ENCODE measurements around the gene UPF1.

The UPF1 gene

GRCh38 chr19:18828786-18829185, 3.0 kb upstream of the UPF1 start:
- TF ChIP-seq CTCF (IDR thresholded peaks at IDR 0.05; ENCODE audit: control insufficient read depth, insufficient read depth, low read depth, low read length, missing control alignments) = no peak
- DNase-seq (ENCODE audit: low read depth) = no peak
- H3K4me3 ChIP-seq (ENCODE audit: control insufficient read depth, low read depth, low read length) = no peak overlapping the region

- DNase-seq (ENCODE audit: low read depth) = no peak
- H3K4me3 ChIP-seq (ENCODE audit: control insufficient read depth, low read depth, low read length) = no peak overlapping the region
- TF ChIP-seq CTCF (IDR thresholded peaks at IDR 0.05; ENCODE audit: control insufficient read depth, insufficient read depth, low read depth, low read length, missing control alignments) = no peak
Measured at GRCh38 chr19:18830488-18830887, 1.3 kb upstream of the UPF1 start.

GRCh38 chr19:18832306-18833140, 764 bp downstream of the UPF1 start:
- peak overlapping the region; percentile 94 for H3K4me3 ChIP-seq (ENCODE audit: control insufficient read depth, low read depth, low read length)
- peak; percentile 28 for TF ChIP-seq CTCF (IDR thresholded peaks at IDR 0.05; ENCODE audit: control insufficient read depth, insufficient read depth, low read depth, low read length, missing control alignments)
- no peak for DNase-seq (ENCODE audit: low read depth)

- TF ChIP-seq CTCF (IDR thresholded peaks at IDR 0.05; ENCODE audit: control insufficient read depth, insufficient read depth, low read depth, low read length, missing control alignments) = no peak
- DNase-seq (ENCODE audit: low read depth) = no peak
- peak overlapping the region; percentile 94 for H3K4me3 ChIP-seq (ENCODE audit: control insufficient read depth, low read depth, low read length)
Measured at GRCh38 chr19:18833141-18833476, 1.4 kb downstream of the UPF1 start.

- peak overlapping the region; percentile 94 for H3K4me3 ChIP-seq (ENCODE audit: control insufficient read depth, low read depth, low read length)
- no peak for TF ChIP-seq CTCF (IDR thresholded peaks at IDR 0.05; ENCODE audit: control insufficient read depth, insufficient read depth, low read depth, low read length, missing control alignments)
- no peak for DNase-seq (ENCODE audit: low read depth)
Measured at GRCh38 chr19:18833849-18834643, 2.3 kb downstream of the UPF1 start.

GRCh38 chr19:18834644-18834984, 2.9 kb downstream of the UPF1 start:
- DNase-seq (ENCODE audit: low read depth) = no peak
- no peak overlapping the region for H3K4me3 ChIP-seq (ENCODE audit: control insufficient read depth, low read depth, low read length)
- TF ChIP-seq CTCF (IDR thresholded peaks at IDR 0.05; ENCODE audit: control insufficient read depth, insufficient read depth, low read depth, low read length, missing control alignments) = no peak

Measured in AG09309 (cell line).